HepG2 (cell line): ENCODE results near the gene PRDM11. TPM values are rescaled to one million over a fixed set of nuclear protein-coding genes. Genes with fewer than 3 reads are reported as not detected.

Source experiments
- ATAC-seq: fragments of 200-7000 bp; cut with Tn5 transposase; 3 replicates; pipeline ENCODE4 v1.9.1; 2020; ENCODE audit warnings: mild to moderate bottlenecking, moderate library complexity
- BruUV-seq: library from RNA; stranded (reverse); fragments of 400-500 nt; replicated peaks from 2 replicates; lab custom pipeline; 2021; lab: Mats Ljungman, UMichigan
- CTCF ChIA-PET: fragments of 300-600 bp; formaldehyde crosslinking; extraction: SDS; loops from one replicate; lab custom pipeline; 2021; ENCODE audit warnings: low total read pairs, inconsistent platforms, low intra/inter-chr PET ratio; lab: Yijun Ruan, JAX
- POLR2A ChIA-PET: fragments of 350-600 bp; sonication (Branson Sonifier 250); formaldehyde crosslinking; loops from one replicate; lab custom pipeline; 2020; ENCODE audit warnings: antibody characterized with exemption, inconsistent platforms; lab: Yijun Ruan, JAX
- DNase-seq: peaks from one replicate; pipeline ENCODE4 v3.0.0-alpha.2; 2015; ENCODE audit warnings: low spot score
- FAIRE-seq: peaks from 3 replicates; lab custom pipeline; 2011; peaks lifted over from hg19 to GRCh38; lab: Jason Lieb, UNC
- H2AFZ ChIP-seq: one replicate; pipeline ENCODE4 v1.6.1; 2011; ENCODE audit warnings: low read length, inconsistent platforms
- H3K27ac ChIP-seq: fragments of 300-600 bp; 3 replicates; pipeline ENCODE4 v1.8.0; 2011; ENCODE audit warnings: mixed run types, mild to moderate bottlenecking, mixed read lengths, low read length, inconsistent platforms; ENCODE audit not compliant: insufficient read depth; ENCODE audit errors: extremely low read length
- H3K27me3 ChIP-seq, 2 experiments: fragments of 200-600 bp in 1 of 2; 2 replicates in 1 of 2; 3 replicates in 1 of 2; pipeline versions ENCODE4 v1.6.0 to v1.8.0; 2011; ENCODE audit warnings: low read length in 2 of 2, mild to moderate bottlenecking in 2 of 2, moderate library complexity in 2 of 2, inconsistent platforms in 1 of 2; ENCODE audit not compliant: insufficient read depth in 2 of 2, control insufficient read depth in 1 of 2
- H3K36me3 ChIP-seq, 2 experiments: fragments of 200-600 bp in 1 of 2; replicated peaks in 1 of 2; 2 replicates in 1 of 2; 3 replicates in 1 of 2; pipeline versions ENCODE4 v1.5.1 to v1.8.0; 2011; ENCODE audit warnings: low read length in 2 of 2, inconsistent platforms in 1 of 2; ENCODE audit not compliant: insufficient read depth in 2 of 2, control insufficient read depth in 1 of 2
- H3K4me1 ChIP-seq: 2 replicates; pipeline ENCODE4 v1.5.1; 2012; ENCODE audit warnings: low read length, inconsistent platforms; ENCODE audit not compliant: insufficient read depth
- H3K4me2 ChIP-seq: 2 replicates; pipeline ENCODE4 v1.6.0; 2011; ENCODE audit warnings: low read depth, low read length, inconsistent platforms
- H3K4me3 ChIP-seq, 3 experiments: fragments of 200-600 bp in 1 of 3; sonication (generic), shearing (Covaris generic) in 1 of 3; replicated peaks in 1 of 3; 2 replicates each; pipeline ENCODE4 v1.5.1; 2011 to 2016; ENCODE audit warnings: low read length in 3 of 3, inconsistent platforms in 2 of 3, low read depth in 2 of 3, mild to moderate bottlenecking in 2 of 3, control low read depth in 1 of 3, mixed read lengths in 1 of 3; ENCODE audit not compliant: insufficient read depth in 1 of 3
- H3K79me2 ChIP-seq: one replicate; pipeline ENCODE4 v1.6.1; 2011; ENCODE audit warnings: low read length, inconsistent platforms; ENCODE audit not compliant: insufficient read depth
- H3K9ac ChIP-seq: 2 replicates; pipeline ENCODE4 v1.6.0; 2011; ENCODE audit warnings: mild to moderate bottlenecking, low read depth, low read length, inconsistent platforms; ENCODE audit not compliant: insufficient read depth
- H3K9me3 ChIP-seq: 2 replicates; pipeline ENCODE4 v1.5.1; 2012; ENCODE audit warnings: mild to moderate bottlenecking, low read length
- H4K20me1 ChIP-seq: 2 replicates; pipeline ENCODE4 v1.6.0; 2011; ENCODE audit warnings: inconsistent platforms, mild to moderate bottlenecking, low read length, moderate library complexity; ENCODE audit not compliant: insufficient read depth
- ATAD3A ChIP-seq: sonication (generic); formaldehyde crosslinking; IDR thresholded peaks from 2 replicates; pipeline ENCODE4 v1.4.0; 2020; ENCODE audit warnings: missing genetic modification reagents
- EEA1 ChIP-seq: sonication (generic); formaldehyde crosslinking; IDR thresholded peaks from 2 replicates; pipeline ENCODE4 v1.5.1; 2020; ENCODE audit warnings: mild to moderate bottlenecking, missing genetic modification reagents, borderline replicate concordance
- HNF4A ChIP-seq: sonication (generic); formaldehyde crosslinking; IDR thresholded peaks from 2 replicates; pipeline ENCODE4 v1.4.0; 2020; ENCODE audit warnings: missing genetic modification reagents
- HOXA3 ChIP-seq: sonication (generic); formaldehyde crosslinking; IDR thresholded peaks from 2 replicates; pipeline ENCODE4 v1.5.0; 2020; ENCODE audit warnings: missing genetic modification reagents
- NR2F2 ChIP-seq: IDR thresholded peaks from 2 replicates; pipeline ENCODE4 v1.6.1; 2012; ENCODE audit warnings: low read depth, inconsistent platforms, borderline replicate concordance
- PAX8 ChIP-seq: sonication (generic); formaldehyde crosslinking; IDR thresholded peaks from 2 replicates; pipeline ENCODE4 v1.8.0; 2022; ENCODE audit warnings: mild to moderate bottlenecking, missing genetic modification reagents, borderline replicate concordance
- STAG1 ChIP-seq: sonication (generic); formaldehyde crosslinking; IDR thresholded peaks from 2 replicates; pipeline ENCODE4 v1.4.0; 2020; ENCODE audit warnings: missing genetic modification reagents
- SYNCRIP ChIP-seq: fragments of 200-400 bp; formaldehyde crosslinking; IDR thresholded peaks from 2 replicates; pipeline ENCODE4 v1.6.1; 2018; ENCODE audit warnings: mild to moderate bottlenecking, low read depth, low read length; ENCODE audit not compliant: insufficient read depth
- TEAD3 ChIP-seq: optimal IDR thresholded peaks from 2 replicates; pipeline ENCODE3; 2016; ENCODE audit warnings: borderline replicate concordance
- TSC22D2 ChIP-seq: sonication (generic); formaldehyde crosslinking; IDR thresholded peaks from 2 replicates; pipeline ENCODE4 v1.5.1; 2020; ENCODE audit warnings: missing genetic modification reagents, mild to moderate bottlenecking, borderline replicate concordance
- ZBTB40 ChIP-seq, 2 experiments: fragments of 450-650 bp in 1 of 2; sonication (generic) in 1 of 2; formaldehyde crosslinking in 1 of 2; IDR thresholded peaks; 2 replicates each; pipeline versions ENCODE4 v1.6.1 to v1.8.0; 2016 to 2022; ENCODE audit warnings: antibody characterized with exemption in 1 of 2, mild to moderate bottlenecking in 1 of 2, missing genetic modification reagents in 1 of 2
- ZFP36L1 ChIP-seq: sonication (generic); formaldehyde crosslinking; IDR thresholded peaks from 2 replicates; pipeline ENCODE4 v1.8.0; 2022; ENCODE audit warnings: mild to moderate bottlenecking, missing genetic modification reagents, moderate library complexity
- ZNF205 ChIP-seq: IDR thresholded peaks from 2 replicates; pipeline ENCODE4 v1.6.1; 2018; ENCODE audit warnings: missing biosample characterization, missing genetic modification reagents
- ZXDC ChIP-seq: sonication (generic); formaldehyde crosslinking; IDR thresholded peaks from 2 replicates; pipeline ENCODE4 v1.5.0; 2020; ENCODE audit warnings: mild to moderate bottlenecking, missing genetic modification reagents
- WGBS: methylation state at CpG from one replicate; pipeline ENCODE4 v1.1.6; 2017; ENCODE audit warnings: low lambda C conversion rate; 5-methylcytosine and 5-hydroxymethylcytosine counted together
- in situ Hi-C: cut with HindIII; loops from 2 replicates; pipeline ENCODE4 v1.10.0; 2017; ENCODE audit warnings: low pct_unique_long_range_greater_than_20kb; ENCODE audit not compliant: extremely low pct_ligation_motif_present
- intact Hi-C: fragments of 100-400 bp; cut with micrococcal nuclease; formaldehyde crosslinking; loops from one replicate; pipeline ENCODE4 v1.10.0; 2022; ENCODE audit not compliant: unreplicated experiment
- polyA plus RNA-seq, 8 experiments: library from polyadenylated mRNA; depleted of rRNA in 3 of 8; stranded (reverse) in 7 of 8; unstranded in 1 of 8; fragments of >200 nt; fragmentation: Illumina TruSeq in 4 of 8; extraction: Trizol in 4 of 8; gene quantifications; 2 replicates each; pipeline versions ENCODE4 v1.2.1 to v1.2.3, GENCODE V29; 2011 to 2016; ENCODE audit warnings: low read depth in 4 of 8, missing spikeins in 1 of 8, mixed read lengths in 1 of 8; ENCODE audit not compliant: insufficient read depth in 1 of 8
- total RNA-seq, 5 experiments: library from RNA; depleted of rRNA; stranded (reverse); fragments of >200 nt; fragmentation: Illumina TruSeq; extraction: Trizol; gene quantifications; 2 replicates each; pipeline ENCODE4 v1.2.3, GENCODE V29; 2016; ENCODE audit warnings: low read depth in 1 of 5

PRDM11 gene
- total and polyA plus RNA-seq, 2 of the 13 experiments (the other 11 are each of a cell fraction or from before 2014, with no cell fraction given): 3.4 to 4.7 TPM

DNA sequence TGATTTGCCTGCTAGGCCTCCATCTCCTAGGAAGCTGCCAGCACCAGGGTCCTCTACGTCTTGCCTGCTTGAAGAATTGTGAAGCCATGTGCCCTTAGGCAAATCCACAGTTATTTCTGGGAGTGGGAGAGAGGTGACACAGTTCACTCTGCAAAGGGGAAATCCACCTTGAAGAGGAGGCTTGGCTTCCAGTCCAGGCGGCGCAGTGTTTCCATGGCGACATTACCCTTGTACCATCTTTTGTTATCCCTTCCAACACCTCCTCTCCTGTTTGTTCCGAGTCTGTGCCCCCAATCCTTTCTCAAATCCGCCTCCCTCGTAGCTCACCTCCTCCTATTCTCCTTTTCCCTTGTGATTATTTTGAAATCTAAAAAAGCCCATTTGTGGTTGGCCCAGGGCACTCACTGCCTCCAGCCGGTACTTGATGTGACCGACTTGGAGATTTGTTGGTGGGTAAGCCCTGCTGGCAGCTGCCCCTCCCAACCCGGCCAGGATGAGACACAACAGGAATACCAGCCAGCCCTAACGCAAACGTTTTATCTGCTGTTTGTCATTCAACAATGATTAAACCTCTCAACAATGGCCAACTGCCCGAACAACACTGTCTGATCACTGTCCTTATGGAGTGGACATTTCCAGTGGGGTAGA, 121.3 kb downstream of the PRDM11 start:
- CTCF ChIA-PET: no interaction called here
- in situ Hi-C loops: no loop called here
- BruUV-seq: no TSS peak
- H3K36me3 ChIP-seq: no peaks in the 10 kb centered on the region
- H3K9me3 ChIP-seq: no peaks in the 10 kb centered on the region
- H4K20me1 ChIP-seq: no peaks in the 10 kb centered on the region
- no peak overlapping the region for H2AFZ ChIP-seq
- intact Hi-C loops: no loop called here
- no peak for FAIRE-seq
- no peak overlapping the region for H3K27ac ChIP-seq
- 38% methylated on average over 12 of the region's 13 CpGs for WGBS
- no peak overlapping the region for H3K4me3 ChIP-seq
- no peaks in the 10 kb centered on the region for H3K79me2 ChIP-seq
- ATAC-seq: no peak
- H3K9ac ChIP-seq: no peak overlapping the region
- POLR2A ChIA-PET: no interaction called here
- no peak overlapping the region for H3K4me2 ChIP-seq
- H3K4me1 ChIP-seq: peaks cover 19% of the 10 kb centered on the region
- no peaks in the 10 kb centered on the region for H3K27me3 ChIP-seq
- DNase-seq: peak; percentile 13
- no peak for TF ChIP-seq TSC22D2
- TF ChIP-seq PAX8 (CRISPR knock-in tag): no peak
- TF ChIP-seq ZNF205 (CRISPR knock-in tag): no peak
- TF ChIP-seq STAG1 (CRISPR knock-in tag): no peak
- TF ChIP-seq ZFP36L1 (CRISPR knock-in tag): no peak
- no peak for TF ChIP-seq ZXDC
- no peak for TF ChIP-seq ZBTB40 (IDR thresholded peaks at IDR 0.05)
- TF ChIP-seq ZBTB40 (CRISPR knock-in tag; IDR thresholded peaks at IDR 0.05): no peak
- TF ChIP-seq TEAD3 (CRISPR knock-in tag): no peak
- no peak for TF ChIP-seq NR2F2
- TF ChIP-seq HNF4A (CRISPR knock-in tag): no peak
- TF ChIP-seq EEA1 (CRISPR knock-in tag): no peak
- TF ChIP-seq ATAD3A (CRISPR knock-in tag): no peak
- no peak for TF ChIP-seq HOXA3 (CRISPR knock-in tag)
- no peak for TF ChIP-seq SYNCRIP
